Rectal smooth muscle tissue (tissue), 1 donor: ENCODE measurements around the gene CAB39L.

Source experiments
- H3K27ac ChIP-seq: one replicate; pipeline ENCODE4 v1.7.0; 2013; ENCODE audit warnings: low read depth, low read length, inconsistent platforms
- H3K27me3 ChIP-seq: one replicate; pipeline ENCODE4 v1.7.0; 2013; ENCODE audit warnings: low read length; ENCODE audit not compliant: control insufficient read depth, insufficient read depth
- H3K36me3 ChIP-seq: one replicate; pipeline ENCODE4 v1.7.0; 2013; ENCODE audit warnings: low read length; ENCODE audit not compliant: control insufficient read depth, insufficient read depth
- H3K4me1 ChIP-seq: one replicate; pipeline ENCODE4 v1.7.0; 2013; ENCODE audit warnings: low read length; ENCODE audit not compliant: control insufficient read depth, insufficient read depth
- H3K4me3 ChIP-seq: one replicate; pipeline ENCODE4 v1.7.0; 2013; ENCODE audit warnings: low read length
- H3K9ac ChIP-seq: one replicate; pipeline ENCODE4 v1.7.0; 2013; ENCODE audit warnings: low read length

Gene CAB39L

DNA sequence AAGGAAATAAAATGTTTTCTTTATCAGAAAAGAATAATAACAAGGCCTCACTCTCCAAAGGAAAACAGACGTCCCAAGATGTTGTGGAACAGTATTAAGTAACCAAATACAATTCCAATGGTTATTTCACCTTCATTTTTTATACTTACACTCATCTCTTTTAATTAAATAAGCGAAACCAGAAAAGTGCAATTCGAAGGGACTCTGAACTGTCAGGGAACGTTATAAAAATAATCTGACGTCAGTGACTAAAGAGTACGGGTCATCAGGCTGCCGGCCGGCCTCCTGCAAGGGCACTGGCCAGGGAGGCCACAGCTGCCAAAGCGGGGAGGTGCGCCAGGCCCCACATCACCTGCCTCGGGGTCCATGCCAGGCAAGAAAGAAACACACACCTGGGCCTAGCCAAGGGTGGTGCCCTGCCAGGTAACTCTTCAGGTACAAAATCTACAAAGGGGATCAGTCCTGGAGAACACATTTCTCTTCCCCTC, 134.9 kb downstream of the CAB39L start:
- peaks cover 24% of the 10 kb centered on the region for H3K4me1 ChIP-seq
- peaks cover 5% of the 10 kb centered on the region for H3K36me3 ChIP-seq
- H3K27me3 ChIP-seq = no peaks in the 10 kb centered on the region
- H3K27ac ChIP-seq = peak overlapping the region; percentile 90
- no peak overlapping the region for H3K4me3 ChIP-seq
- H3K9ac ChIP-seq = no peak overlapping the region

GRCh38 chr13:49308097-49308875, 135.6 kb downstream of the CAB39L start:
- H3K9ac ChIP-seq = no peak overlapping the region
- no peak overlapping the region for H3K4me3 ChIP-seq
- H3K36me3 ChIP-seq = peaks cover 5% of the 10 kb centered on the region
- H3K27me3 ChIP-seq = no peaks in the 10 kb centered on the region
- peak overlapping the region; percentile 90 for H3K27ac ChIP-seq
- peaks cover 18% of the 10 kb centered on the region for H3K4me1 ChIP-seq

- Histone ChIP-seq H3K27me3 (no peaks in the 10 kb centered on the region), H3K27ac (peak overlapping the region; percentile 90), H3K9ac (no peak overlapping the region), H3K36me3 (peaks cover 5% of the 10 kb centered on the region), H3K4me1 (peaks cover 18% of the 10 kb centered on the region), H3K4me3 (no peak overlapping the region)
These were observed 136.5 kb downstream of the CAB39L start for GRCh38 chr13:49307365-49307764.

- Histone ChIP-seq H3K4me1 (peaks cover 18% of the 10 kb centered on the region), H3K4me3 (no peak overlapping the region), H3K27me3 (no peaks in the 10 kb centered on the region), H3K36me3 (peaks cover 5% of the 10 kb centered on the region), H3K27ac (peak overlapping the region; percentile 26), H3K9ac (no peak overlapping the region)
These were observed 138.0 kb downstream of the CAB39L start for GRCh38 chr13:49305792-49306425.

DNA sequence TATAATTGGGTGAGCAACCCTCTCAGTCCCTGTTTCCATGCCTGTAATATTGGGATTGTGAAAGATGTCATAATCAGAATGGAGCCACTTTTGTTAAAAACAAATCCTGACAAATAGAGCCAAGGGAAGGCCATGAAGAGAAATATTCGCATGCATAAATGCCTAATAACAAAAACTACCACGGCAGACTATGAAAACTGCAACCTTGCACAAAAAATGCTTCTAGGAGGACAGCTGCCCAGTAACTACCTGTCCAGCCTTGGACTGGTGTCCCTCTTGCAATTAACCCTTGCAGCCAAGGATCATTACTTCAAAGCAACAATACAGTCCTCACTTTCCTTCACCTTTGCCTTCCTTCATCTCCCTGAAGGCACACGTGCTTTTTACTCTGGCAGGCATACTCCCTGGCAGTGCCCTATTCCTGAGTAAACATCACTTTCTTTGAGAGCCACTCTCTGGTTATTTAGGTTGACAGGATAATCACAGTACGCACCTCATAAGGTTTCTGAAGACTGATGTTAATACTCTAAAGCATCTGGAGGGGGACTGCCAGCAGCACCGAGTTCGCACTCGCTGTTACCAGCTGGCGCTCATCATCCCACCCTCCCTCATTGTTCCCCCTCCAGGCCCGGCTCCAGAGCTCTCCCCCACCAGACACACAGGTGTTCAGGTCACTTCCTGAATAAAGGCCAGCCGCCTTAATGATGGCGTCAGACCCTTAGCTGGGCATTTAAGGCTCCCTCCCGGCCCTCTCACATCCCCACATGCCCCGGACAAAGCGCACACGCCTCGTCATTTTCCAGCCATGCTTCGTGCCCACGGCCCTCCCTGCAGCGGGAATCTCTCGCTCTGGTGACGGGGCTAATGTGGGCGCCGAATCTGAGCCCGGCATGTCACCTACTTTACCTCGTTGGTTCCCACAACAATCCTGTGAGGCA, 138.8 kb downstream of the CAB39L start:
- Histone ChIP-seq H3K27me3 (no peaks in the 10 kb centered on the region), H3K4me1 (peaks cover 18% of the 10 kb centered on the region), H3K36me3 (peaks cover 2% of the 10 kb centered on the region), H3K4me3 (no peak overlapping the region), H3K27ac (peak overlapping the region; percentile 28), H3K9ac (no peak overlapping the region)

- no peak overlapping the region for H3K9ac ChIP-seq
- H3K4me1 ChIP-seq = peaks cover 18% of the 10 kb centered on the region
- no peak overlapping the region for H3K27ac ChIP-seq
- H3K36me3 ChIP-seq = no peaks in the 10 kb centered on the region
- no peak overlapping the region for H3K4me3 ChIP-seq
- no peaks in the 10 kb centered on the region for H3K27me3 ChIP-seq
These were observed 139.5 kb downstream of the CAB39L start for GRCh38 chr13:49304356-49304755.

DNA sequence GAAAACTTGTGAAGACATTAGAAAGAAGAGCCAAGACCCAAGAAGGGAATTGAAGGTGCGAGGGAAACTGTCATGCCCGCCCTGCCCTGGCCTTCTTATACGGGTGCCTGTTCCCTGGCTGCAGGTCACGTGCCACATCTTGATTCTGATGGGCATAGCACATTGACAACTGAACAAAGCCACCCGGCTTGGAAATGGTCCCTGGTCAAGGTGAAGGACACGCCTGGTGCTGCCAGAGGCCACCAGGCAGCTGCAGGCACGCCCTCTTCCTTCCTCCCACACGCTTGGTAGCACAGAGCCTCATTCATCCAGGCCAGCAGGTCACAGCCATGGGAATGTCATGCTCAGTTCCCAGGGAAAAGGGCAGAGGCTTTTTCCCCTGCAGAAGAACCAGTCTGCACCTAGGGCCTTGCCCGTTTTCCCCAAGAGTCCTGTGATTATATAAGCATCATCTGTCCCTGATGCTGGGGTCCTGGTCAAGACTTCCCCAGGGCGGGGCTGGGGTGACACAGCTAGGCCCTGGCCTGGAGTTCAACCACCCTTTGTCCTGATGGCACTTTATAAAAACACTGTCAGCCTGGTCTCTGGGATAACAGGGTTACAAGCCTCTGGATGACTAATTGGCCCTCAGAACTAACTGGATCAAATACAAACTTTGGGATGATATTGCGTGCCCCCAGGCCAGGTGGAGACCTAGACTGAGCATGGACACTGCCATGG, 140.2 kb downstream of the CAB39L start:
- Histone ChIP-seq H3K9ac (no peak overlapping the region), H3K4me1 (peaks cover 13% of the 10 kb centered on the region), H3K4me3 (no peak overlapping the region), H3K36me3 (no peaks in the 10 kb centered on the region), H3K27ac (no peak overlapping the region), H3K27me3 (no peaks in the 10 kb centered on the region)

DNA sequence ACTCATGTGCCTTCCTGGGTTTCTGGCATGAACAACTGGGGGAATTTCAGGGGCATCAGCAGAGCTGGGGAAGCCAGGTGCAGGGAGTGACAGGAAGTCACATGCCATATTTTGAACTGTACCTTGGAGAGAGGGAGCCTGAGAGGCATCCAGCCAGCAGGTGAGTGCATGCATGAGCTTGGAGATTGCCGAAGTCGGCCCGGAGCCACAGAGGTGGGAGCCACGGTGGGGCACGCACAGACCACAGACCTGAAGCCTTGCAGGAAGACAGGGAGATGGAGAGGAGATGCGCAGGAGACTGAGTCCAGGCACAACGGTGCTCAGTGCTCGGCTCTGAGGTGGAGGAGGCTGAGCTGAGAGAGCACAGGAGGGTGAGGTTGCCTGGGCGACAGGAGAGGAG, 141.0 kb downstream of the CAB39L start:
- no peak overlapping the region for H3K27ac ChIP-seq
- no peak overlapping the region for H3K4me3 ChIP-seq
- no peaks in the 10 kb centered on the region for H3K36me3 ChIP-seq
- no peak overlapping the region for H3K9ac ChIP-seq
- peaks cover 6% of the 10 kb centered on the region for H3K4me1 ChIP-seq
- no peaks in the 10 kb centered on the region for H3K27me3 ChIP-seq

GRCh38 chr13:49302222-49302621, 141.6 kb downstream of the CAB39L start:
- Histone ChIP-seq H3K36me3 (no peaks in the 10 kb centered on the region), H3K4me1 (no peaks in the 10 kb centered on the region), H3K9ac (no peak overlapping the region)

GRCh38 chr13:49300739-49301589, 142.9 kb downstream of the CAB39L start:
- H3K36me3 ChIP-seq = no peaks in the 10 kb centered on the region
- H3K27ac ChIP-seq = no peak overlapping the region
- H3K9ac ChIP-seq = peak overlapping the region; percentile 12
- peak overlapping the region; percentile 67 for H3K4me3 ChIP-seq
- H3K27me3 ChIP-seq = no peaks in the 10 kb centered on the region
- no peaks in the 10 kb centered on the region for H3K4me1 ChIP-seq

More at GRCh38 chr13:49302222-49302621, 141.6 kb downstream of the CAB39L start:
- Histone ChIP-seq H3K27me3 (no peaks in the 10 kb centered on the region), H3K4me3 (no peak overlapping the region), H3K27ac (no peak overlapping the region)

GRCh38 chr13:49300276-49300675, 143.6 kb downstream of the CAB39L start:
- Histone ChIP-seq H3K4me1 (no peaks in the 10 kb centered on the region), H3K4me3 (no peak overlapping the region), H3K36me3 (no peaks in the 10 kb centered on the region), H3K9ac (no peak overlapping the region), H3K27ac (no peak overlapping the region), H3K27me3 (no peaks in the 10 kb centered on the region)
